Measurements from ENCODE around the gene CPA4. TPM values are rescaled to one million over a fixed set of nuclear protein-coding genes. Genes with fewer than 3 reads are reported as not detected.

CPA4 gene
- polyA plus RNA-seq, 1 donor from 2014 or later = 8.9 TPM

- TF ChIP-seq POLR2AphosphoS5 (IDR thresholded peaks at IDR 0.05) (no peak), TAF1 (IDR thresholded peaks at IDR 0.05; ENCODE audit: low read depth) (no peak), MXI1 (conservative IDR thresholded peaks at IDR 0.05; ENCODE audit: poor library complexity, severe bottlenecking) (no peak), EZH2 (IDR thresholded peaks at IDR 0.05; ENCODE audit: borderline replicate concordance, insufficient read depth, low read length, poor library complexity, severe bottlenecking) (no peak)
- H3K4me2 ChIP-seq (ENCODE audit: low read length) = no peak overlapping the region
- no peak overlapping the region for H3K4me3 ChIP-seq (ENCODE audit: low read length)
- no peaks in the 10 kb centered on the region for H4K20me1 ChIP-seq (ENCODE audit: insufficient read depth)
- H3K9me3 ChIP-seq (ENCODE audit: low read length) = no peaks in the 10 kb centered on the region
- no peak overlapping the region for H2AFZ ChIP-seq (ENCODE audit: low read depth, low read length)
- no peaks in the 10 kb centered on the region for H3K79me2 ChIP-seq (replicated peaks; ENCODE audit: insufficient read depth, low read length)
- no peak overlapping the region for H3K9ac ChIP-seq (ENCODE audit: low read length)
- H3F3A ChIP-seq (ENCODE audit: insufficient read depth, low read length, poor library complexity, severe bottlenecking) = peaks cover 2% of the 10 kb centered on the region
- no peaks in the 10 kb centered on the region for H3K36me3 ChIP-seq (ENCODE audit: insufficient read depth, low read length)
- H3K27me3 ChIP-seq (ENCODE audit: insufficient read depth, low read depth, low read length) = no peaks in the 10 kb centered on the region
- peak overlapping the region; percentile 4 for H3K27ac ChIP-seq (ENCODE audit: low read length)
- no peaks in the 10 kb centered on the region for H3K9me2 ChIP-seq (ENCODE audit: insufficient read depth, low read length)
These were observed 77.0 kb downstream of the CPA4 start for GRCh38 chr7:130369831-130370550.

- Histone ChIP-seq H2AFZ (ENCODE audit: low read depth, low read length) (no peak overlapping the region), H3K36me3 (ENCODE audit: insufficient read depth, low read length) (no peaks in the 10 kb centered on the region), H4K20me1 (ENCODE audit: insufficient read depth) (no peaks in the 10 kb centered on the region), H3F3A (ENCODE audit: insufficient read depth, low read length, poor library complexity, severe bottlenecking) (no peaks in the 10 kb centered on the region), H3K9me3 (ENCODE audit: low read length) (no peaks in the 10 kb centered on the region), H3K4me2 (ENCODE audit: low read length) (no peak overlapping the region), H3K27me3 (ENCODE audit: insufficient read depth, low read depth, low read length) (no peaks in the 10 kb centered on the region), H3K79me2 (replicated peaks; ENCODE audit: insufficient read depth, low read length) (no peaks in the 10 kb centered on the region), H3K9ac (ENCODE audit: low read length) (no peak overlapping the region), H3K27ac (ENCODE audit: low read length) (no peak overlapping the region), H3K4me3 (ENCODE audit: low read length) (no peak overlapping the region), H3K9me2 (ENCODE audit: insufficient read depth, low read length) (no peaks in the 10 kb centered on the region)
- no peak for TF ChIP-seq MXI1 (conservative IDR thresholded peaks at IDR 0.05; ENCODE audit: poor library complexity, severe bottlenecking)
- TF ChIP-seq TAF1 (IDR thresholded peaks at IDR 0.05; ENCODE audit: low read depth) = no peak
- no peak for TF ChIP-seq CTCF (IDR thresholded peaks at IDR 0.05; ENCODE audit: poor library complexity, severe bottlenecking)
- TF ChIP-seq EP300 (conservative IDR thresholded peaks at IDR 0.05; ENCODE audit: poor library complexity, severe bottlenecking) = no peak
- TF ChIP-seq EZH2 (IDR thresholded peaks at IDR 0.05; ENCODE audit: borderline replicate concordance, insufficient read depth, low read length, poor library complexity, severe bottlenecking) = no peak
- TF ChIP-seq RAD21 (conservative IDR thresholded peaks at IDR 0.05) = no peak
- no peak for TF ChIP-seq REST (IDR thresholded peaks at IDR 0.05; ENCODE audit: borderline replicate concordance)
- no peak for TF ChIP-seq SMC3 (conservative IDR thresholded peaks at IDR 0.05; ENCODE audit: poor library complexity)
- TF ChIP-seq POLR2AphosphoS5 (IDR thresholded peaks at IDR 0.05) = no peak
These were observed 78.1 kb downstream of the CPA4 start for GRCh38 chr7:130371046-130371445.
